Neutrophil (primary cell): ENCODE data around the gene DSC2.

Experiments
- H3K27ac ChIP-seq: fragments of 200-600 bp; sonication (generic); 2 replicates; pipeline ENCODE4 v1.5.1; 2016; ENCODE audit warnings: mild to moderate bottlenecking, moderate library complexity
- H3K27me3 ChIP-seq: fragments of 200-600 bp; sonication (generic); 2 replicates; pipeline ENCODE4 v1.6.0; 2016; ENCODE audit warnings: mild to moderate bottlenecking
- H3K36me3 ChIP-seq: fragments of 200-600 bp; sonication (generic); 2 replicates; pipeline ENCODE4 v1.5.1; 2017
- H3K4me1 ChIP-seq, 2 experiments: fragments of 200-600 bp in 1 of 2; sonication (generic) in 1 of 2; 1 replicate in 1 of 2; 2 replicates in 1 of 2; pipeline versions ENCODE4 v1.5.1 to v1.6.1; 2013 to 2016; ENCODE audit warnings: low read depth in 1 of 2, low read length in 1 of 2, mild to moderate bottlenecking in 1 of 2, moderate library complexity in 1 of 2; ENCODE audit not compliant: control insufficient read depth in 1 of 2, insufficient read depth in 1 of 2
- H3K4me3 ChIP-seq, 2 experiments: fragments of 200-600 bp in 1 of 2; sonication (generic) in 1 of 2; 1 replicate in 1 of 2; 2 replicates in 1 of 2; pipeline ENCODE4 v1.5.1; 2013 to 2016; ENCODE audit warnings: low read depth in 1 of 2, low read length in 1 of 2, mild to moderate bottlenecking in 1 of 2, moderate library complexity in 1 of 2
- H3K9me3 ChIP-seq: fragments of 200-600 bp; sonication (generic); 2 replicates; pipeline ENCODE4 v1.5.1; 2016
- CTCF ChIP-seq: fragments of 200-600 bp; sonication (generic); IDR thresholded peaks from 2 replicates; pipeline ENCODE4 v1.5.1; 2016; ENCODE audit warnings: antibody characterized with exemption

Gene DSC2

GRCh38 chr18:31043709-31044108 is 58.5 kb downstream of the DSC2 start:
- no peaks in the 10 kb centered on the region for H3K9me3 ChIP-seq
- H3K4me1 ChIP-seq, result peaks cover 0 to 11% of the 10 kb centered on the region in 2 experiments
- no peaks in the 10 kb centered on the region for H3K36me3 ChIP-seq
- no peak for TF ChIP-seq CTCF
- no peak overlapping the region for H3K27ac ChIP-seq
- H3K27me3 ChIP-seq, result peaks cover 95% of the 10 kb centered on the region
- no peak overlapping the region for H3K4me3 ChIP-seq

GRCh38 chr18:31042406-31043181 is 59.6 kb downstream of the DSC2 start, which contains the start of gene DSC3:
DSC3 (minus strand) TSS chr18:31042742; CDS start chr18:31042660, 82 bp downstream.
- Histone ChIP-seq H3K4me3 (no peak within 1 kb of the TSS), H3K27ac (no peak within 1 kb of the TSS), H3K36me3 (no peaks in the 10 kb centered on the region), H3K4me1 (peaks cover 0 to 11% of the 10 kb centered on the region in 2 experiments), H3K27me3 (peaks cover 100% of the 10 kb centered on the region), H3K9me3 (no peaks in the 10 kb centered on the region)
- TF ChIP-seq CTCF, result no peak

GRCh38 chr18:31042084-31042405 is 60.2 kb downstream of the DSC2 start:
- Histone ChIP-seq H3K27me3 (peaks cover 100% of the 10 kb centered on the region), H3K9me3 (no peaks in the 10 kb centered on the region), H3K4me3 (no peak overlapping the region), H3K36me3 (no peaks in the 10 kb centered on the region), H3K27ac (no peak overlapping the region), H3K4me1 (peaks cover 0 to 11% of the 10 kb centered on the region in 2 experiments)
- TF ChIP-seq CTCF, result no peak

GRCh38 chr18:31041271-31042083 is 60.7 kb downstream of the DSC2 start:
- H3K4me1 ChIP-seq, result peaks cover 0 to 11% of the 10 kb centered on the region in 2 experiments
- H3K9me3 ChIP-seq, result no peaks in the 10 kb centered on the region
- no peak overlapping the region for H3K4me3 ChIP-seq
- H3K27ac ChIP-seq, result no peak overlapping the region
- peaks cover 100% of the 10 kb centered on the region for H3K27me3 ChIP-seq
- TF ChIP-seq CTCF, result no peak
- H3K36me3 ChIP-seq, result no peaks in the 10 kb centered on the region

GRCh38 chr18:31040686-31041270 is 61.4 kb downstream of the DSC2 start:
- H3K36me3 ChIP-seq, result no peaks in the 10 kb centered on the region
- H3K4me3 ChIP-seq, result no peak overlapping the region
- H3K9me3 ChIP-seq, result no peaks in the 10 kb centered on the region
- H3K27me3 ChIP-seq, result peaks cover 93% of the 10 kb centered on the region
- H3K27ac ChIP-seq, result no peak overlapping the region
- TF ChIP-seq CTCF, result no peak
- H3K4me1 ChIP-seq, result peaks cover 0 to 11% of the 10 kb centered on the region in 2 experiments
